ENCODE measurements around the gene AP2B1.
A peak's percentile ranks its signal among the peaks of the same experiment; 100 is the strongest.

The AP2B1 gene

GRCh38 chr17:35584061-35584460 lies 3.1 kb upstream of the AP2B1 start:
- no CpG with 5 or more reads among the region's 1 CpG for WGBS (ENCODE audit: extremely low coverage, insufficient coverage, insufficient read length)
- Histone ChIP-seq H4K91ac (ENCODE audit: low read depth, low read length) (no peak overlapping the region), H3K4me1 (ENCODE audit: control insufficient read depth in 1 of 2, insufficient read depth in 2 of 2, low read length in 2 of 2) (peaks cover 2 to 4% of the 10 kb centered on the region in 2 experiments), H3K18ac (ENCODE audit: low read length) (no peak overlapping the region), H3K79me1 (ENCODE audit: low read length) (peaks cover 7% of the 10 kb centered on the region), H2AFZ (ENCODE audit: insufficient read depth, low read length, poor library complexity) (no peak overlapping the region), H4K8ac (ENCODE audit: low read depth, low read length) (no peak overlapping the region), H3K9me3 (ENCODE audit: insufficient read depth, low read depth, low read length) (no peaks in the 10 kb centered on the region), H3K27me3 (ENCODE audit: insufficient read depth, low read length) (no peaks in the 10 kb centered on the region), H3K23ac (ENCODE audit: low read length) (no peak overlapping the region), H3K9ac (ENCODE audit: low read length) (no peak overlapping the region), H3K4me2 (ENCODE audit: low read length) (no peak overlapping the region), H3K79me2 (ENCODE audit: control insufficient read depth, insufficient read depth, low read length, poor library complexity) (peaks cover 4% of the 10 kb centered on the region), H4K12ac (ENCODE audit: low read depth, low read length) (no peak overlapping the region), H3K27ac (ENCODE audit: low read depth, low read length) (no peak overlapping the region), H3K4me3 (ENCODE audit: low read depth, low read length) (no peak overlapping the region), H3K36me3 (ENCODE audit: control insufficient read depth in 1 of 2, insufficient read depth in 2 of 2, low read length in 2 of 2) (no peaks in the 10 kb centered on the region), H3K14ac (ENCODE audit: low read length) (no peak overlapping the region), H2BK120ac (ENCODE audit: insufficient read depth, low read length, poor library complexity) (no peak overlapping the region), H3K4ac (ENCODE audit: low read depth, low read length) (no peak overlapping the region), H2BK5ac (ENCODE audit: low read depth, low read length, poor library complexity) (no peak overlapping the region), H2AK5ac (ENCODE audit: low read length) (no peak overlapping the region), H2BK12ac (ENCODE audit: low read length) (no peak overlapping the region)
- DNase-seq: no peak

- Histone ChIP-seq H3K14ac (ENCODE audit: low read length) (peak overlapping the region; percentile 55), H3K18ac (ENCODE audit: low read length) (no peak overlapping the region), H4K12ac (ENCODE audit: low read depth, low read length) (peak overlapping the region; percentile 91), H4K91ac (ENCODE audit: low read depth, low read length) (peak overlapping the region; percentile 79), H2BK5ac (ENCODE audit: low read depth, low read length, poor library complexity) (peak overlapping the region; percentile 17), H3K79me2 (ENCODE audit: control insufficient read depth, insufficient read depth, low read length, poor library complexity) (peaks cover 8% of the 10 kb centered on the region), H2AK5ac (ENCODE audit: low read length) (no peak overlapping the region), H3K9ac (ENCODE audit: low read length) (peak overlapping the region; percentile 53), H3K27me3 (ENCODE audit: insufficient read depth, low read length) (no peaks in the 10 kb centered on the region), H3K36me3 (ENCODE audit: control insufficient read depth in 1 of 2, insufficient read depth in 2 of 2, low read length in 2 of 2) (no peaks in the 10 kb centered on the region), H3K9me3 (ENCODE audit: insufficient read depth, low read depth, low read length) (no peaks in the 10 kb centered on the region), H2BK12ac (ENCODE audit: low read length) (no peak overlapping the region), H3K4ac (ENCODE audit: low read depth, low read length) (peak overlapping the region; percentile 80), H2AFZ (ENCODE audit: insufficient read depth, low read length, poor library complexity) (peak overlapping the region; percentile 95), H4K8ac (ENCODE audit: low read depth, low read length) (peak overlapping the region; percentile 100), H3K4me1 (ENCODE audit: control insufficient read depth in 1 of 2, insufficient read depth in 2 of 2, low read length in 2 of 2) (peaks cover 2 to 4% of the 10 kb centered on the region in 2 experiments), H3K4me2 (ENCODE audit: low read length) (peak overlapping the region; percentile 71), H2BK120ac (ENCODE audit: insufficient read depth, low read length, poor library complexity) (peak overlapping the region; percentile 50), H3K79me1 (ENCODE audit: low read length) (peaks cover 7% of the 10 kb centered on the region), H3K27ac (ENCODE audit: low read depth, low read length) (no peak overlapping the region), H3K23ac (ENCODE audit: low read length) (no peak overlapping the region), H3K4me3 (ENCODE audit: low read depth, low read length) (peak overlapping the region; percentile 85)
- DNase-seq: no peak
- no CpG with 5 or more reads among the region's 7 CpGs for WGBS (ENCODE audit: extremely low coverage, insufficient coverage, insufficient read length)
These were observed 501 bp upstream of the AP2B1 start for GRCh38 chr17:35586569-35587073.

GRCh38 chr17:35588196-35588920 lies 1.2 kb downstream of the AP2B1 start:
- Histone ChIP-seq H2AK5ac (ENCODE audit: low read length) (no peak overlapping the region), H3K27ac (ENCODE audit: low read depth, low read length) (no peak overlapping the region), H3K4ac (ENCODE audit: low read depth, low read length) (no peak overlapping the region), H3K79me2 (ENCODE audit: control insufficient read depth, insufficient read depth, low read length, poor library complexity) (peaks cover 8% of the 10 kb centered on the region), H3K27me3 (ENCODE audit: insufficient read depth, low read length) (no peaks in the 10 kb centered on the region), H3K4me1 (ENCODE audit: control insufficient read depth in 1 of 2, insufficient read depth in 2 of 2, low read length in 2 of 2) (peaks cover 2 to 4% of the 10 kb centered on the region in 2 experiments), H4K12ac (ENCODE audit: low read depth, low read length) (no peak overlapping the region), H2BK120ac (ENCODE audit: insufficient read depth, low read length, poor library complexity) (no peak overlapping the region), H2BK5ac (ENCODE audit: low read depth, low read length, poor library complexity) (no peak overlapping the region), H2BK12ac (ENCODE audit: low read length) (no peak overlapping the region), H3K36me3 (ENCODE audit: control insufficient read depth in 1 of 2, insufficient read depth in 2 of 2, low read length in 2 of 2) (peaks cover 2 to 4% of the 10 kb centered on the region in 2 experiments), H3K9ac (ENCODE audit: low read length) (no peak overlapping the region), H4K8ac (ENCODE audit: low read depth, low read length) (no peak overlapping the region), H3K23ac (ENCODE audit: low read length) (no peak overlapping the region), H3K4me3 (ENCODE audit: low read depth, low read length) (no peak overlapping the region), H3K4me2 (ENCODE audit: low read length) (peak overlapping the region; percentile 71), H3K9me3 (ENCODE audit: insufficient read depth, low read depth, low read length) (no peaks in the 10 kb centered on the region), H3K79me1 (ENCODE audit: low read length) (peaks cover 7% of the 10 kb centered on the region), H4K91ac (ENCODE audit: low read depth, low read length) (no peak overlapping the region), H3K18ac (ENCODE audit: low read length) (no peak overlapping the region), H2AFZ (ENCODE audit: insufficient read depth, low read length, poor library complexity) (no peak overlapping the region), H3K14ac (ENCODE audit: low read length) (no peak overlapping the region)
- no CpG with 5 or more reads among the region's 12 CpGs for WGBS (ENCODE audit: extremely low coverage, insufficient coverage, insufficient read length)
- DNase-seq: peak; percentile 70 to 94

- no peak overlapping the region for H2BK120ac ChIP-seq (ENCODE audit: insufficient read depth, low read length, poor library complexity)
- H2BK5ac ChIP-seq (ENCODE audit: low read depth, low read length, poor library complexity): no peak overlapping the region
- no peak overlapping the region for H3K4me2 ChIP-seq (ENCODE audit: low read length)
- no peak for DNase-seq
- peaks cover 17 to 21% of the 10 kb centered on the region in 2 experiments for H3K36me3 ChIP-seq (ENCODE audit: control insufficient read depth in 1 of 2, insufficient read depth in 2 of 2, low read length in 2 of 2)
- H3K4me3 ChIP-seq (ENCODE audit: low read depth, low read length): no peak overlapping the region
- no peak overlapping the region for H4K12ac ChIP-seq (ENCODE audit: low read depth, low read length)
- no peak overlapping the region for H4K8ac ChIP-seq (ENCODE audit: low read depth, low read length)
- no peak overlapping the region for H2BK12ac ChIP-seq (ENCODE audit: low read length)
- H3K23ac ChIP-seq (ENCODE audit: low read length): no peak overlapping the region
- no peak overlapping the region for H3K9ac ChIP-seq (ENCODE audit: low read length)
- no peak overlapping the region for H4K91ac ChIP-seq (ENCODE audit: low read depth, low read length)
- H3K4ac ChIP-seq (ENCODE audit: low read depth, low read length): no peak overlapping the region
- no peak overlapping the region for H3K27ac ChIP-seq (ENCODE audit: low read depth, low read length)
- WGBS (ENCODE audit: extremely low coverage, insufficient coverage, insufficient read length): no CpG with 5 or more reads among the region's 4 CpGs
- no peaks in the 10 kb centered on the region for H3K79me2 ChIP-seq (ENCODE audit: control insufficient read depth, insufficient read depth, low read length, poor library complexity)
- no peak overlapping the region for H2AFZ ChIP-seq (ENCODE audit: insufficient read depth, low read length, poor library complexity)
- no peak overlapping the region for H3K18ac ChIP-seq (ENCODE audit: low read length)
- H2AK5ac ChIP-seq (ENCODE audit: low read length): no peak overlapping the region
- H3K14ac ChIP-seq (ENCODE audit: low read length): no peak overlapping the region
- peaks cover 0 to 2% of the 10 kb centered on the region in 2 experiments for H3K4me1 ChIP-seq (ENCODE audit: control insufficient read depth in 1 of 2, insufficient read depth in 2 of 2, low read length in 2 of 2)
- no peaks in the 10 kb centered on the region for H3K79me1 ChIP-seq (ENCODE audit: low read length)
- H3K27me3 ChIP-seq (ENCODE audit: insufficient read depth, low read length): no peaks in the 10 kb centered on the region
- H3K9me3 ChIP-seq (ENCODE audit: insufficient read depth, low read depth, low read length): no peaks in the 10 kb centered on the region
These were observed 8.9 kb downstream of the AP2B1 start for GRCh38 chr17:35596072-35596471.

Data from trophoblast cell (in vitro differentiated cells and primary cell).